Fibroblast of lung (primary cell): ENCODE results near the gene COL4A2.

Experiments
- CTCF ChIP-seq, 2 donors: IDR thresholded peaks in 1 of 2; conservative IDR thresholded peaks in 1 of 2; 1 replicate in 1 of 2; 2 replicates in 1 of 2; pipeline ENCODE4 v1.5.1; 2011 to 2012; ENCODE audit warnings: low read length in 2 of 2, control low read depth in 1 of 2, inconsistent platforms in 1 of 2, low read depth in 1 of 2, mild to moderate bottlenecking in 1 of 2
- EZH2 ChIP-seq: IDR thresholded peaks from 2 replicates; pipeline ENCODE4 v1.5.1; 2012; ENCODE audit warnings: low read length, control low read depth, mild to moderate bottlenecking; ENCODE audit errors: missing control alignments

GRCh38 chr13:110433014-110433413 lies 125.9 kb downstream of the COL4A2 start:
- TF ChIP-seq CTCF (conservative IDR thresholded peaks at IDR 0.05 in 1 of 2, IDR thresholded peaks at IDR 0.05 in 1 of 2; ENCODE audit: low read depth in 1 of 2, low read length in 2 of 2) (no peak), EZH2 (no peak)
